Measurements from ENCODE around the gene CASP7. TPM values are rescaled to one million over a fixed set of nuclear protein-coding genes. Genes with fewer than 3 reads are reported as not detected.

CASP7 gene
- total RNA-seq, 2 donors from 2014 or later = 14.4 to 15.6 TPM

DNA sequence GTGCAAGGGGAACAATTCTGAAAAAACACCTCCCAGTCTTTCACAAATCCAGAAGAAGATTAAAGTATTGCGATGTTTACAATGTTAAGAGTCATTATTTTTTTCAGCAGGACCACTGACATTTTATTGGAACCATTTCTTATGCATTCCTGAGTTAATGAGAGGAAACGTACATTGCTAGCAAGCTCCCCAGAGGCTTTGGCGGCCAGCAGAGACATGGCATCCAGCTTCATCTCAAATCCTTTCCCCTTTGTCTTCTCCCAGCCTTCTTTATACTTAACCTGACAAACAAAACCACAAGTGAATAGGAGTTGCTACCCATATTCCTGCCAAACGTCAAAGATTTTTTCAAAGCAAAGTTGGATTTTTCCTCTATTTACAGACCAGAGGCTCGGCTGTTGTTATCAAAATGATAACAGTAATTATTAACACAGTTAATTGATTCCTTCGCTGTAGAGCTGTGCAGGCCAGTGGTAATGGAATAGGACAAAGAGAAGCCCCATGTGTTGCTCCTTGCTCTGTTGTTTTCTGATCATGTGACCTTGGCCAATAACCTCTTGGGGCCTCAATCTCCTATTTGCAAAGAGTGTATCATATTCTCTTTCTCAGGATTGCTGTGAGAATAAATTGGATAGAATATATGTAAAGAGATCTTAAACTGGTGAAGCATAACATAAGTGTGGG is 47.9 kb upstream of the CASP7 start:
- Histone ChIP-seq H3K27me3 (ENCODE audit: control insufficient read depth, insufficient read depth, low read length, poor library complexity, severe bottlenecking) (no peaks in the 10 kb centered on the region), H3K27ac (ENCODE audit: low read depth, low read length) (peak overlapping the region; percentile 64)
- DNase-seq = no peak

DNA sequence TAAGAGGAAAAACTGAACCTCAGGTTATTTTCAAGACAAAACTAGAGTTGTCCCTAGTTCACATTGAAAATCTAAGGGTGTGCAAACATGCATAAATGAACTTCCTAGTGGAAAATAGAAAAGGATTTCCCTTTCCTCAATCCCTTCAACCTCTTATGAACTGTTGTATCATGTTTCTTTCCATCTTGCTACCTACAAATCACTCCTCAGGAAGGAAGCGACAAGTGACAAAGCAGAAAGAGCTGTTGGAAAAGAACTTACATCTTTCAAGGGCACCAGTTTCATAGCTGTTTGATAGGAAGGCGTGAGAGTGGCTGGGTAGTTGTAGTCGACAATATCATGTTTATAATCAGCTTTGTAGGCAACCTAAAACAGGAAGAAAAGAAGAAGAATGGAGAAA is 39.7 kb upstream of the CASP7 start:
- no peak overlapping the region for H3K4me3 Mint-ChIP-seq
- DNase-seq = no peak
- peaks cover 5% of the 10 kb centered on the region for H3K27me3 Mint-ChIP-seq (ENCODE audit: insufficient read depth)
- no peak overlapping the region for H3K27ac Mint-ChIP-seq
- no peak overlapping the region for H3K27ac ChIP-seq (ENCODE audit: low read depth, low read length)
- H3K27me3 ChIP-seq (ENCODE audit: control insufficient read depth, insufficient read depth, low read length, poor library complexity, severe bottlenecking) = no peaks in the 10 kb centered on the region
- TF ChIP-seq, protein P1, sequence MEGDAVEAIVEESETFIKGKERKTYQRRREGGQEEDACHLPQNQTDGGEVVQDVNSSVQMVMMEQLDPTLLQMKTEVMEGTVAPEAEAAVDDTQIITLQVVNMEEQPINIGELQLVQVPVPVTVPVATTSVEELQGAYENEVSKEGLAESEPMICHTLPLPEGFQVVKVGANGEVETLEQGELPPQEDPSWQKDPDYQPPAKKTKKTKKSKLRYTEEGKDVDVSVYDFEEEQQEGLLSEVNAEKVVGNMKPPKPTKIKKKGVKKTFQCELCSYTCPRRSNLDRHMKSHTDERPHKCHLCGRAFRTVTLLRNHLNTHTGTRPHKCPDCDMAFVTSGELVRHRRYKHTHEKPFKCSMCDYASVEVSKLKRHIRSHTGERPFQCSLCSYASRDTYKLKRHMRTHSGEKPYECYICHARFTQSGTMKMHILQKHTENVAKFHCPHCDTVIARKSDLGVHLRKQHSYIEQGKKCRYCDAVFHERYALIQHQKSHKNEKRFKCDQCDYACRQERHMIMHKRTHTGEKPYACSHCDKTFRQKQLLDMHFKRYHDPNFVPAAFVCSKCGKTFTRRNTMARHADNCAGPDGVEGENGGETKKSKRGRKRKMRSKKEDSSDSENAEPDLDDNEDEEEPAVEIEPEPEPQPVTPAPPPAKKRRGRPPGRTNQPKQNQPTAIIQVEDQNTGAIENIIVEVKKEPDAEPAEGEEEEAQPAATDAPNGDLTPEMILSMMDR (conservative IDR thresholded peaks at IDR 0.05) = no peak
- H3K9me3 ChIP-seq (ENCODE audit: control insufficient read depth, low read length) = peaks cover 2% of the 10 kb centered on the region
- WGBS, 2 experiments (ENCODE audit: insufficient coverage in 1 of 2, insufficient read length in 1 of 2) = 86 to 95% methylated on average over 2 to 3 of the region's 3 CpGs
- H3K36me3 ChIP-seq (ENCODE audit: control insufficient read depth, insufficient read depth, low read length) = no peaks in the 10 kb centered on the region
- peaks cover 7% of the 10 kb centered on the region for H3K4me1 Mint-ChIP-seq
- H3K36me3 Mint-ChIP-seq (ENCODE audit: low read depth) = no peaks in the 10 kb centered on the region
- no peak overlapping the region for H3K9ac ChIP-seq (ENCODE audit: extremely low read depth, low read length, poor library complexity, severe bottlenecking)
- no peaks in the 10 kb centered on the region for H3K4me1 ChIP-seq (ENCODE audit: control insufficient read depth, insufficient read depth, low read length)
- H3K4me3 ChIP-seq (ENCODE audit: low read length) = no peak overlapping the region
- H3K9me3 Mint-ChIP-seq = no peaks in the 10 kb centered on the region

More for the DNA sequence above, 47.9 kb upstream of the CASP7 start:
- H3K4me1 Mint-ChIP-seq = peaks cover 16% of the 10 kb centered on the region
- WGBS, 2 experiments (ENCODE audit: insufficient coverage in 1 of 2, insufficient read length in 1 of 2) = 79 to 83% methylated on average over 5 to 6 of the region's 6 CpGs
- Histone ChIP-seq H3K9me3 (ENCODE audit: control insufficient read depth, low read length) (peaks cover 15% of the 10 kb centered on the region), H3K4me3 (ENCODE audit: low read length) (no peak overlapping the region), H3K9ac (ENCODE audit: extremely low read depth, low read length, poor library complexity, severe bottlenecking) (no peak overlapping the region), H3K36me3 (ENCODE audit: control insufficient read depth, insufficient read depth, low read length) (no peaks in the 10 kb centered on the region), H3K4me1 (ENCODE audit: control insufficient read depth, insufficient read depth, low read length) (peaks cover 2% of the 10 kb centered on the region)
- TF ChIP-seq, protein P1 (conservative IDR thresholded peaks at IDR 0.05) = no peak
- H3K27me3 Mint-ChIP-seq (ENCODE audit: insufficient read depth) = peaks cover 5% of the 10 kb centered on the region
- peaks cover 7% of the 10 kb centered on the region for H3K9me3 Mint-ChIP-seq
- no peaks in the 10 kb centered on the region for H3K36me3 Mint-ChIP-seq (ENCODE audit: low read depth)
- no peak overlapping the region for H3K4me3 Mint-ChIP-seq
- no peak overlapping the region for H3K27ac Mint-ChIP-seq

GRCh38 chr10:113641702-113642101 is 38.0 kb upstream of the CASP7 start:
- no peaks in the 10 kb centered on the region for H3K4me1 ChIP-seq (ENCODE audit: control insufficient read depth, insufficient read depth, low read length)
- 65 to 72% methylated on average over 3 of the region's 4 CpGs for WGBS, 2 experiments (ENCODE audit: insufficient coverage in 1 of 2, insufficient read length in 1 of 2)
- H3K4me3 Mint-ChIP-seq = no peak overlapping the region

More at GRCh38 chr10:113641702-113642101, 38.0 kb upstream of the CASP7 start:
- TF ChIP-seq, protein P1 (conservative IDR thresholded peaks at IDR 0.05) = no peak
- no peaks in the 10 kb centered on the region for H3K27me3 Mint-ChIP-seq (ENCODE audit: insufficient read depth)
- no peak for DNase-seq
- peaks cover 7% of the 10 kb centered on the region for H3K4me1 Mint-ChIP-seq
- no peaks in the 10 kb centered on the region for H3K27me3 ChIP-seq (ENCODE audit: control insufficient read depth, insufficient read depth, low read length, poor library complexity, severe bottlenecking)
- no peak overlapping the region for H3K27ac Mint-ChIP-seq
- H3K36me3 Mint-ChIP-seq (ENCODE audit: low read depth) = no peaks in the 10 kb centered on the region
- no peak overlapping the region for H3K27ac ChIP-seq (ENCODE audit: low read depth, low read length)
- H3K4me3 ChIP-seq (ENCODE audit: low read length) = no peak overlapping the region
- no peaks in the 10 kb centered on the region for H3K9me3 ChIP-seq (ENCODE audit: control insufficient read depth, low read length)
- no peaks in the 10 kb centered on the region for H3K36me3 ChIP-seq (ENCODE audit: control insufficient read depth, insufficient read depth, low read length)
- H3K9me3 Mint-ChIP-seq = no peaks in the 10 kb centered on the region
- H3K9ac ChIP-seq (ENCODE audit: extremely low read depth, low read length, poor library complexity, severe bottlenecking) = no peak overlapping the region

Measured in endodermal cell (in vitro differentiated cells).